ENCODE results near the gene SARS2.
"Not testable (repeated sequence)": the region's sequence is repeated elsewhere in the genome, so short reads cannot be mapped to it uniquely, and the experiment has no call there.

SARS2 gene

GRCh38 chr19:38892841-38893240 is 37.7 kb downstream of the SARS2 start:
- no peak for DNase-seq (ENCODE audit: low read depth, low spot score)

- DNase-seq (ENCODE audit: low read depth, low spot score) = no peak
Observed at GRCh38 chr19:38891771-38892170, 38.8 kb downstream of the SARS2 start.

- DNase-seq (ENCODE audit: low read depth, low spot score) = no peak
Observed at GRCh38 chr19:38890686-38891085, 39.9 kb downstream of the SARS2 start.

- DNase-seq (ENCODE audit: low read depth, low spot score) = no peak
Observed at GRCh38 chr19:38889803-38890202, 40.8 kb downstream of the SARS2 start.

DNA sequence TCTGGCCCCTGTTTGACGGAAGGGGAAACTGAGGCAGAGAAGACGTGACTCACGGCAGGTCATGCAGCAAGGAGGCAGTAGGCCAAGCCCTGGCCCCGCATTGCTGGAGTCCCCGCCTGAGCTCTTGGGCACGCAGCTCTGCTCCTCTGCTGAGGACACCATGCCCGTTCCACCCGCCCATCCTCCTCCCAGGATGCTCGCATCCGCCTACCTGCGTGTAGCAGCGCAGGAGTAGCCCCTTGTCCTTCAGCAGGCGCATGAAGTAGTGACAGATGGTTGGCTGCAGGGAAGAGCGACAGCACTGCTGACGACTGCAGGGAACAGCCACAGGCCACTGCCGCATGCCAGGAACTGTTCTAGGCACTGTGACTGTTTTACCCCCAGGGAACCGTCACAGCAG is 41.7 kb downstream of the SARS2 start:
- no peak for DNase-seq (ENCODE audit: low read depth, low spot score)

GRCh38 chr19:38884691-38885090 is 45.9 kb downstream of the SARS2 start:
- not testable (repeated sequence) for DNase-seq (ENCODE audit: low read depth, low spot score)

GRCh38 chr19:38883286-38883685 is 47.3 kb downstream of the SARS2 start:
- DNase-seq (ENCODE audit: low read depth, low spot score) = no peak

GRCh38 chr19:38880882-38881609 is 49.5 kb downstream of the SARS2 start:
- no peak for DNase-seq (ENCODE audit: low read depth, low spot score)

- peak; percentile 42 for DNase-seq (ENCODE audit: low read depth, low spot score)
Observed at GRCh38 chr19:38880076-38880881, 50.3 kb downstream of the SARS2 start.

GRCh38 chr19:38879400-38879751 is 51.2 kb downstream of the SARS2 start:
- DNase-seq (ENCODE audit: low read depth, low spot score) = no peak

GRCh38 chr19:38878575-38879399 is 51.8 kb downstream of the SARS2 start:
- DNase-seq (ENCODE audit: low read depth, low spot score) = no peak

GRCh38 chr19:38877781-38878574 is 52.6 kb downstream of the SARS2 start, which contains the start of gene RINL:
RINL (minus strand) TSS chr19:38878275; CDS start chr19:38876742, 1,533 bp downstream.
- no peak for DNase-seq (ENCODE audit: low read depth, low spot score)

DNA sequence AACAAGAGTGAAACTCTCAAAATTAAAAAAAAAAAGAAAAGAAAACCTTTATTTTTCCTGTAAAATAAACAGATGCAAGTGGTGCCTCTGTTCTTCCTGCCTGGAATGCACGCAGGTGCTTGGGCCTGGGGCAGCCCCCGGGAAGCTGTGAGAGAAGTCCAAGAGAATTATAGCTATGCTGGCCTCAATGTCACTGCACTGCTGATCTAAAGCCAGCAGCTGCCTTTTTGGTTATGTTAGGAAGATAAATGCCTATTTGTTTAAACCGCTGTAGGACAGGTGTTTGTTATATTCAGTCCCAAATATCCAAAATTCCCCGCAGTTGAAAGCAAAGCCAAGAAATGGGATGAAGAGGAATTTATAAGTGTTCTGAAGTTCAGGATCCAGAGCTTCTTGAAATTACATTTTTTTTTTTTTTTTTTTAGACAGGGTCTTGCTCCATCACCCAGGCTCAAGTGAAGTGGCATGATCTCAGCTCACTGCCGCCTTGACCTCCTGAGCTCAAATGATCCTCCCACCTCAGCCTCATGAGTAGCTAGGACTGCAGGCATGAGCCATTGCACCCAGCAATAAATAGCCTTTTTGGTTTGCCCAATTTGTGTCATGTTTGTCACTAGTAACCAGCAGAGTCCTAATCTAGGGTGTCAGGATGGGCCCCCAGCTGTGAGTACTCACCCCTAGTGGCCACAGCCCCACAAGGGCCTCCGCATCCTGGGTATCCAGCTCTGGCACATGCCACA is 54.7 kb downstream of the SARS2 start:
- no peak for DNase-seq (ENCODE audit: low read depth, low spot score)

GRCh38 chr19:38873400-38873799 is 57.2 kb downstream of the SARS2 start:
- DNase-seq (ENCODE audit: low read depth, low spot score) = not testable (repeated sequence)

GRCh38 chr19:38870612-38871011 is 60.0 kb downstream of the SARS2 start:
- DNase-seq (ENCODE audit: low read depth, low spot score) = no peak

- DNase-seq (ENCODE audit: low read depth, low spot score) = peak; percentile 92
Observed at GRCh38 chr19:38869836-38870607, 60.5 kb downstream of the SARS2 start.

GRCh38 chr19:38869160-38869835 is 61.3 kb downstream of the SARS2 start:
- DNase-seq (ENCODE audit: low read depth, low spot score) = peak; percentile 31

- DNase-seq (ENCODE audit: low read depth, low spot score) = peak; percentile 53
Observed at GRCh38 chr19:38868551-38868950, 62.0 kb downstream of the SARS2 start.

- DNase-seq (ENCODE audit: low read depth, low spot score) = no peak
Observed at GRCh38 chr19:38867171-38867780, 63.3 kb downstream of the SARS2 start.
